BE2C (cell line): Measurements from ENCODE around the gene EXOSC5.
A peak's percentile ranks its signal among the peaks of the same experiment; 100 is the strongest.
"Not testable (repeated sequence)": the region's sequence is repeated elsewhere in the genome, so short reads cannot be mapped to it uniquely, and the experiment has no call there.

Experiments used
- DNase-seq: peaks from one replicate; pipeline ENCODE4 v3.0.0-alpha.2; 2020
- H3K27me3 ChIP-seq: fragments of 250-450 bp; sonication (Bioruptor Pico); 2 replicates; pipeline ENCODE4 v1.5.1; 2020; ENCODE audit warnings: mild to moderate bottlenecking
- H3K36me3 ChIP-seq: fragments of 250-450 bp; sonication (Bioruptor Pico); 2 replicates; pipeline ENCODE4 v1.5.1; 2020; ENCODE audit warnings: mild to moderate bottlenecking
- H3K4me1 ChIP-seq: fragments of 250-450 bp; sonication (Bioruptor Pico); 2 replicates; pipeline ENCODE4 v1.5.1; 2020
- H3K4me3 ChIP-seq: 2 replicates; pipeline ENCODE4 v1.5.1; 2011; ENCODE audit warnings: low read depth, low read length
- H3K9me3 ChIP-seq: fragments of 250-450 bp; sonication (Bioruptor Pico); 2 replicates; pipeline ENCODE4 v1.5.1; 2020
- TF ChIP-seq, protein P1 (sequence below): IDR thresholded peaks from 2 replicates; pipeline ENCODE4 v1.5.1; 2012; ENCODE audit warnings: mild to moderate bottlenecking, low read depth, low read length

The EXOSC5 gene

DNA sequence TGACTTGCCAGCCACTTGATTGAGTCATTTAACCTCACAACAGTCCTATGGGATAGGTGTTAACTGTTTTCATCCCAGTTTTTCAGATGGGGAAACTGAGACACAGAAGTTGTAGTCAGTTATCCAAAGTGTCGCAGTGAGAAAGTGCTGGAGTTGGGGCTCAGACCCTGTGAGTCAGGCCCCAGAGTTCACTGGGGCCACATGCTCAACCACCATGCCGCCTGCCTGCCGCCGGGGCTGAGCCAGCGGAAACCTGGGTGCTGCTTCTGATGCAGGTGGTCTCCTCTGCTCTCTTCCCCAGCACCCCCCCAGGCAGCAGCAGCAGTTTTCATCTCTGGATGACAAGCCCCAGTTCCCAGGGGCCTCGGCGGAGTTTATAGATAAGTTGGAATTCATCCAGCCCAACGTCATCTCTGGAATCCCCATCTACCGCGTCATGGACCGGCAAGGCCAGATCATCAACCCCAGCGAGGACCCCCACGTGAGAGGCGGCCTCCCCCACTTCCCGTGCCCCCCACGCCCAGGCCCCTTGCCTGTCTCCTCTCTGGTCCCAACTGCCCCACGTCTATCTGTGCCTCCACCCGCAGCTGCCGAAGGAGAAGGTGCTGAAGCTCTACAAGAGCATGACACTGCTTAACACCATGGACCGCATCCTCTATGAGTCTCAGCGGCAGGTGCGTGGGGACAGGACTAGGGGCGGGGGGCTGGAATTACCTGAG, 13.3 kb upstream of the EXOSC5 start:
- no peak overlapping the region for H3K4me3 ChIP-seq
- no peak for DNase-seq
- H3K4me1 ChIP-seq, result peaks cover 12% of the 10 kb centered on the region
- H3K36me3 ChIP-seq, result peaks cover 31% of the 10 kb centered on the region
- TF ChIP-seq, protein P1, sequence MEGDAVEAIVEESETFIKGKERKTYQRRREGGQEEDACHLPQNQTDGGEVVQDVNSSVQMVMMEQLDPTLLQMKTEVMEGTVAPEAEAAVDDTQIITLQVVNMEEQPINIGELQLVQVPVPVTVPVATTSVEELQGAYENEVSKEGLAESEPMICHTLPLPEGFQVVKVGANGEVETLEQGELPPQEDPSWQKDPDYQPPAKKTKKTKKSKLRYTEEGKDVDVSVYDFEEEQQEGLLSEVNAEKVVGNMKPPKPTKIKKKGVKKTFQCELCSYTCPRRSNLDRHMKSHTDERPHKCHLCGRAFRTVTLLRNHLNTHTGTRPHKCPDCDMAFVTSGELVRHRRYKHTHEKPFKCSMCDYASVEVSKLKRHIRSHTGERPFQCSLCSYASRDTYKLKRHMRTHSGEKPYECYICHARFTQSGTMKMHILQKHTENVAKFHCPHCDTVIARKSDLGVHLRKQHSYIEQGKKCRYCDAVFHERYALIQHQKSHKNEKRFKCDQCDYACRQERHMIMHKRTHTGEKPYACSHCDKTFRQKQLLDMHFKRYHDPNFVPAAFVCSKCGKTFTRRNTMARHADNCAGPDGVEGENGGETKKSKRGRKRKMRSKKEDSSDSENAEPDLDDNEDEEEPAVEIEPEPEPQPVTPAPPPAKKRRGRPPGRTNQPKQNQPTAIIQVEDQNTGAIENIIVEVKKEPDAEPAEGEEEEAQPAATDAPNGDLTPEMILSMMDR, result no peak
- no peaks in the 10 kb centered on the region for H3K9me3 ChIP-seq
- no peaks in the 10 kb centered on the region for H3K27me3 ChIP-seq

DNA sequence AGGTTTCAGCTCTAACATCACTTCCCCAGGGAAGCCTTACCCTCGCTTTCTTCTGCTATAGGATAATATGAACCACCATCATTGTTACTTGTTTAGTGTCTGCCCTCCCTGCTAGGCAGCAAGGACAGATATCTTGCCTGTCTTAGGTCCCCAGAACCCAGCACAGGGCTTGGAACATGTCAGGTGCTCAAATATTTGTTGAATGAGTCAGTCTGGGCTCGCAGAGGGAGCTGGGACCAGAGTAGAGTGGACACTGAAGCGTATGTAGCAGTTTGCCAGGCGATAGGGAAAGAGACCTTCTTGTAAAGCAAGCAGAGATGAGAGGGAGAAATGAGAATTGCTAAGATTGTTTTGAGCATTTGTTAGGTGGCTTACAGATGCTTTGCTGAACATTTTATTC, 12.1 kb upstream of the EXOSC5 start:
- Histone ChIP-seq H3K4me1 (peaks cover 8% of the 10 kb centered on the region), H3K36me3 (peaks cover 21% of the 10 kb centered on the region), H3K27me3 (no peaks in the 10 kb centered on the region), H3K9me3 (no peaks in the 10 kb centered on the region), H3K4me3 (no peak overlapping the region)
- no peak for DNase-seq
- TF ChIP-seq, protein P1, result no peak

DNA sequence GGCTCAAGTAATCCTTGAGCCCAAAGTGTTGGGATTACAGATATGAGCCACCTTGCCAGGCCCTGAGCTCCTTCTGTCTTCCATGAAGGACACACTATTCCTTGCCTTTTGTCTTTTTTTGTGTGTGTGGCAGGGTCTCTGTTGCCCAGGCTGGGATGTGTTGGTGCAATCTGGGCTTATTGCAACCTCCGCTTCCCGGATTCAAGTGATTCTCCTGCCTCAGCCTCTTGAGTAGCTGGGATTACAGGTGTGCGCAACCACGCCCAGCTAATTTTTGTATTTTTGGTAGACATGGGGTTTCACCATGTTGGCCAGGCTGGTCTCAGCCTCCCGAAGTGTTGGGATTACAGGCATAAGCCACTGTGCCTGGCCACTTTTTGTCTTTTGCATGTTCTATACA, 11.7 kb upstream of the EXOSC5 start:
- H3K9me3 ChIP-seq, H3K4me1 ChIP-seq, DNase-seq, H3K4me3 ChIP-seq, H3K27me3 ChIP-seq: not testable (repeated sequence)
- H3K36me3 ChIP-seq, result peaks cover 21% of the 10 kb centered on the region

DNA sequence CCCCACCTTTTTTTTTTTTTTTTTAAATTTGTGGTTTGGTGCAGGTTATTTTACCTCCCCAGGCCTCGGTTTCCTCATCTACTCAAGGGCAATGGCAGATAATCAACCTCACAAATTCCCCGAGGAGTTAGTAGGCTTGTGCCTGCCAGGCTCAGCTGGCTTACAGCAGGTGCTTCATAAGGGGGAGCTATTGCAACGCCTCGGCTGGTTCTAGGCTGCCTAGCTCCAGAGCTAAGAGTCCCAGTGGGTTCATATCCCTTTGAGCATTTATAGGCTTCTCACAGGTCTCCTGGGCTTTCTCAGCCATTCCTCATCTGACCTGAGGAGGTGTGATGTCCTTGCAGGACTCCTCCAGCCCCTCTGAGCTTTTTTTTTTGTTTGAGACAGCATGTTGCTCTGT, 11.1 kb upstream of the EXOSC5 start:
- Histone ChIP-seq H3K9me3 (no peaks in the 10 kb centered on the region), H3K4me3 (no peak overlapping the region), H3K27me3 (no peaks in the 10 kb centered on the region), H3K36me3 (peaks cover 22% of the 10 kb centered on the region), H3K4me1 (peaks cover 8% of the 10 kb centered on the region)
- TF ChIP-seq, protein P1, result peak; percentile 26; the same call in 1 of the 2 replicates
- no peak for DNase-seq

DNA sequence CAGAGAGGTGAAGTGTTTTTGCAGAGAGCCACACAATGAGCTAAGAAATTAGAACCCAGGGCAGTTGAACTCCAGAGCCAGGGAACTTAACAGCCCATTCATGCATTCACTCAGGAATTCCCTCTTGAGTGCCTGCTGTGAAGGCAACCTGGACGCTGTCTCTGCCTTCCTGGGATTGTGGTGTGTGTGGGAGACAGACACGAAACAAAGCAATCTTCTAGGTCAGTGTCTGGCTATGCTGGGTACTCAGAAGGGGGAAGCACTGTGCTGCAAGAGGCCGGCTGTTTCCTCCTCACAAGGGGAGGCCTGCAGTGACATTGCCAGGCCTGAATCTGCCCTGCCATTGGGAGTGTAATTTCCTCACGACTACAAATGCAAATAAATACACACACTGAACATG, 10.1 kb upstream of the EXOSC5 start:
- no peak for DNase-seq
- Histone ChIP-seq H3K9me3 (no peaks in the 10 kb centered on the region), H3K27me3 (no peaks in the 10 kb centered on the region), H3K4me1 (peaks cover 8% of the 10 kb centered on the region), H3K4me3 (no peak overlapping the region), H3K36me3 (peaks cover 19% of the 10 kb centered on the region)
- TF ChIP-seq, protein P1, result no peak

DNA sequence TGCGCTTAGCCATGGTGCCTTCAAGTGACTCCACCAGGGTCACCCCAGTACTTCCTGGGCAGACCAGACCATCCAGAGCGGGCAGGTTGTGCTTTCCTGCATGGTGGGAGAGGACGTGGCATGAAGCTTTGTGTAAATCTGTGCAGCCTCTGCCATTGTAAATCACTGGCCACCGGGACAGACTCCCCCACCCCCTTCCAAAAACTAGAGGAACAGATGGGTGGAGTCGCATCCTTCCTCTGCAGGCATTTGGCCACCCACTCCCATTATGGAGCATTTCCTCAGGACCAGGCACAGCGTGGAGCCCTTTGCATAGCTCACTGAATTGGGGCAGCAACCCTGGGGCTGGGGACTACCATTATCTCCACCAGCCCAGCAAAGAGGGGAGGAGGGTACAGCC, 8.6 kb upstream of the EXOSC5 start:
- Histone ChIP-seq H3K9me3 (no peaks in the 10 kb centered on the region), H3K4me3 (no peak overlapping the region), H3K4me1 (no peaks in the 10 kb centered on the region; the same call in 1 of the 2 replicates), H3K36me3 (peaks cover 7% of the 10 kb centered on the region), H3K27me3 (no peaks in the 10 kb centered on the region)
- no peak for DNase-seq
- TF ChIP-seq, protein P1, result no peak
